ENCODE results near the gene GUCY1A2. TPM values are rescaled to one million over a fixed set of nuclear protein-coding genes. Genes with fewer than 3 reads are reported as not detected.
"Not testable (repeated sequence)": the region's sequence is repeated elsewhere in the genome, so short reads cannot be mapped to it uniquely, and the experiment has no call there.

The GUCY1A2 gene
- total RNA-seq, 5 donors from 2014 or later (not counting 1 experiment from before 2014, with no cell fraction given), result 0.03 to 0.18 (median 0.09) TPM

DNA sequence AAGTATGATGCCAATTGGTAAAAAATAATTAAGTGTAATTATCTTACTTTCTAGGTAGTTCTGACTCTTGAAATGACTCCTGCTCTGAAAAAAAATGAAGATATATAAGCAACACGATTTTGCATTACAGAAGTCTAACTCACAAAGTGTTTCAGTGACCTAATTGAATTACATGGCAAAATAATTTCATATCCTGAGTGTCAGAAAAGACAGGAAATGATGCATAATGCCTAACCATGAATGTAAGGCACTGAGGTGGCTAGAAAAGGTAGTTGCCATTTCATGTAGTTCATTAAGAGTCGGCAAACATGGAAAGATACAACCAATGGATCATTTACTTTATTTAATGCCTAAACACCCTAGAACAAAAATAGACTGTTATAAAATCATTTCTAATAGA is 113.5 kb downstream of the GUCY1A2 start:
- Mint-ChIP-seq H3K4me1 (no peaks in the 10 kb centered on the region), H3K36me3 (no peaks in the 10 kb centered on the region), H3K27me3 (no peaks in the 10 kb centered on the region), H3K9me3 (peaks cover 4 to 13% (median 7%) of the 10 kb centered on the region in 3 donors), H3K27ac (no peak overlapping the region), H3K4me3 (no peak overlapping the region)
- H3K36me3 ChIP-seq (ENCODE audit: control insufficient read depth in 2 of 2, extremely low read depth in 1 of 2, insufficient read depth in 1 of 2, low read length in 1 of 2), result no peaks in the 10 kb centered on the region
- no peaks in the 10 kb centered on the region for H3K9me3 ChIP-seq
- ChIA-PET POLR2A (no interaction called here), CTCF (no interaction called here)
- H3K4me1 ChIP-seq (ENCODE audit: control insufficient read depth in 1 of 2, extremely low read depth in 1 of 2, insufficient read depth in 2 of 2, low read length in 2 of 2), result no peaks in the 10 kb centered on the region
- DNase-seq (no peak), ATAC-seq (replicated peaks in 1 of 4) (no peak)
- no peak overlapping the region for H3K27ac ChIP-seq (ENCODE audit: low read length)
- no CpG with 5 or more reads among the region's 2 CpGs for WGBS (ENCODE audit: insufficient coverage)
- H3K27me3 ChIP-seq (replicated peaks in 1 of 2; ENCODE audit: control insufficient read depth in 2 of 2, extremely low read depth in 1 of 2, insufficient read depth in 2 of 2, low read length in 1 of 2), result no peaks in the 10 kb centered on the region
- no peak overlapping the region for H3K4me3 ChIP-seq (ENCODE audit: control insufficient read depth in 1 of 2, extremely low read depth in 1 of 2, low read length in 1 of 2)

DNA sequence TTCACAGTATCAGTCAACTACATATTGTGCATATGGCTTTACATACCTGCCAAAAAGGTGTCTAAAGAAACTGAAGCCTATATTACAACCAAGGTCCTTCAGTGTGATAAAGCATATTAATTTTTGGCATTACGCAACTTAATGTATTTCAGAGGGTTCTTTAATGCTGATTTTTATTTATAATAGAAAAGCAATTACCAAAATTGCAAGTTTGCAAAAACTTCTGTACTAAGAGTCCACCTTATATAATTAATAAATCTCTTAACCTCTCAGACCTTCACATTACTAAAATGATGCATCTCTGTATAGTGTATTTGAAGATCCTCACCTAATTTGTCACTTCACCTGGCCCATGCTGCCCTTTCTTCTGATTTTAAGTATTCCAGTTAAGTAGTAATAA is 128.6 kb downstream of the GUCY1A2 start:
- no peaks in the 10 kb centered on the region for H3K36me3 ChIP-seq (ENCODE audit: control insufficient read depth in 2 of 2, extremely low read depth in 1 of 2, insufficient read depth in 1 of 2, low read length in 1 of 2)
- no peaks in the 10 kb centered on the region for H3K36me3 Mint-ChIP-seq
- ChIA-PET CTCF (no interaction called here), POLR2A (no interaction called here)
- no peak overlapping the region for H3K4me3 Mint-ChIP-seq
- no peaks in the 10 kb centered on the region for H3K27me3 ChIP-seq (replicated peaks in 1 of 2; ENCODE audit: control insufficient read depth in 2 of 2, extremely low read depth in 1 of 2, insufficient read depth in 2 of 2, low read length in 1 of 2)
- H3K27ac ChIP-seq (ENCODE audit: low read length), result no peak overlapping the region
- H3K27ac Mint-ChIP-seq, result no peak overlapping the region
- no peaks in the 10 kb centered on the region for H3K9me3 ChIP-seq
- no peaks in the 10 kb centered on the region for H3K4me1 ChIP-seq (ENCODE audit: control insufficient read depth in 1 of 2, extremely low read depth in 1 of 2, insufficient read depth in 2 of 2, low read length in 2 of 2)
- no peak for DNase-seq
- H3K4me3 ChIP-seq (ENCODE audit: control insufficient read depth in 1 of 2, extremely low read depth in 1 of 2, low read length in 1 of 2), result no peak overlapping the region
- no CpG with 5 or more reads among the region's 1 CpG for WGBS (ENCODE audit: insufficient coverage)
- H3K4me1 Mint-ChIP-seq, result no peaks in the 10 kb centered on the region
- H3K27me3 Mint-ChIP-seq, result no peaks in the 10 kb centered on the region
- no peak for ATAC-seq (replicated peaks in 1 of 4)
- peaks cover 14 to 28% (median 16%) of the 10 kb centered on the region in 3 donors for H3K9me3 Mint-ChIP-seq

DNA sequence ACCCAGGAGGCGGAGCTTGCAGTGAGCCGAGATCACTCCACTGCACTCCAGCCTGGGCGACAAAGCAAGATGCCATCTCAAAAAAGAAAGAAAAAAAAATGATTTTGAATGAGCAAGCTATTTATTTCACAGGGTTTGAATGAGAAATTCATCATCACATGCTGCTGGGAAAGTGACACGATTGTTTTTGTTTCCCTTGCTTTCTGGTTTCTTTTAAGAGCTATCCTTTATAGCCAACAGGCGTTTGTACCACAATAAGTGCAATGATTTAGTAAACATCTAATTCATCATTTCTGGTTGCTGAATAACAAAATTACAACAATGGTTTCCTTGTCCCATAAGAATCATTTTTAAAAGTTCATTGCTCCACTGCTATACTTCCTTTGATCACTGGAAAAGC is 129.9 kb downstream of the GUCY1A2 start:
- Histone ChIP-seq H3K27me3 (replicated peaks in 1 of 2; ENCODE audit: control insufficient read depth in 2 of 2, extremely low read depth in 1 of 2, insufficient read depth in 2 of 2, low read length in 1 of 2) (no peaks in the 10 kb centered on the region), H3K27ac (ENCODE audit: low read length) (no peak overlapping the region), H3K9me3 (no peaks in the 10 kb centered on the region), H3K4me1 (ENCODE audit: control insufficient read depth in 1 of 2, extremely low read depth in 1 of 2, insufficient read depth in 2 of 2, low read length in 2 of 2) (no peaks in the 10 kb centered on the region), H3K4me3 (ENCODE audit: control insufficient read depth in 1 of 2, extremely low read depth in 1 of 2, low read length in 1 of 2) (no peak overlapping the region), H3K36me3 (ENCODE audit: control insufficient read depth in 2 of 2, extremely low read depth in 1 of 2, insufficient read depth in 1 of 2, low read length in 1 of 2) (no peaks in the 10 kb centered on the region)
- POLR2A ChIA-PET, result no interaction called here
- Mint-ChIP-seq H3K9me3 (peaks cover 14 to 31% (median 17%) of the 10 kb centered on the region in 3 donors), H3K36me3 (no peaks in the 10 kb centered on the region), H3K4me1 (no peaks in the 10 kb centered on the region), H3K4me3 (no peak overlapping the region), H3K27me3 (no peaks in the 10 kb centered on the region), H3K27ac (no peak overlapping the region)
- no peak for ATAC-seq (replicated peaks in 1 of 4)
- CTCF ChIA-PET, result no interaction called here
- no CpG with 5 or more reads among the region's 5 CpGs for WGBS (ENCODE audit: insufficient coverage)
- DNase-seq, result no peak

DNA sequence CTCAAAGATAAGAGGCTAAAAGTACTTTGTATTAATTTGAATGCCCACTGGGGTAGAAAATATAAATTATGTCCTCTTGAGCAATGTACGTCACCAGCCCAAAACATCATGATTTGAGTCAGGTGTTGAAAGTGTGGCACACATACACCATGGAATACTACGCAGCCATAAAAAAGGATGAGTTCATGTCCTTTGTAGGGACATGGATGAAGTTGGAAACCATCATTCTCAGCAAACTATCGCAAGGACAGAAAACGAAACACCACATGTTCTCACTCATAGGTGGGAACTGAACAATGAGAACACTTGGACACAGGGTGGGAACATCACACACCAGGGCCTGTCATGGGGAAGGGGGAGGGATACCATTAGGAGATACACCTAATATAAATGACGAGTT is 134.6 kb downstream of the GUCY1A2 start:
- H3K4me1 ChIP-seq (ENCODE audit: control insufficient read depth in 1 of 2, extremely low read depth in 1 of 2, insufficient read depth in 2 of 2, low read length in 2 of 2); POLR2A ChIA-PET; DNase-seq; H3K36me3 ChIP-seq (ENCODE audit: control insufficient read depth in 2 of 2, extremely low read depth in 1 of 2, insufficient read depth in 1 of 2, low read length in 1 of 2); H3K36me3 Mint-ChIP-seq; H3K4me1 Mint-ChIP-seq; H3K27me3 Mint-ChIP-seq; H3K27ac ChIP-seq (ENCODE audit: low read length); H3K27ac Mint-ChIP-seq; H3K4me3 ChIP-seq (ENCODE audit: control insufficient read depth in 1 of 2, extremely low read depth in 1 of 2, low read length in 1 of 2); H3K27me3 ChIP-seq (replicated peaks in 1 of 2; ENCODE audit: control insufficient read depth in 2 of 2, extremely low read depth in 1 of 2, insufficient read depth in 2 of 2, low read length in 1 of 2); CTCF ChIA-PET; H3K4me3 Mint-ChIP-seq; H3K9me3 ChIP-seq; ATAC-seq (replicated peaks in 1 of 4): not testable (repeated sequence)
- peaks cover 14 to 24% (median 17%) of the 10 kb centered on the region in 3 donors for H3K9me3 Mint-ChIP-seq
- WGBS (ENCODE audit: insufficient coverage), result no CpG with 5 or more reads among the region's 5 CpGs

DNA sequence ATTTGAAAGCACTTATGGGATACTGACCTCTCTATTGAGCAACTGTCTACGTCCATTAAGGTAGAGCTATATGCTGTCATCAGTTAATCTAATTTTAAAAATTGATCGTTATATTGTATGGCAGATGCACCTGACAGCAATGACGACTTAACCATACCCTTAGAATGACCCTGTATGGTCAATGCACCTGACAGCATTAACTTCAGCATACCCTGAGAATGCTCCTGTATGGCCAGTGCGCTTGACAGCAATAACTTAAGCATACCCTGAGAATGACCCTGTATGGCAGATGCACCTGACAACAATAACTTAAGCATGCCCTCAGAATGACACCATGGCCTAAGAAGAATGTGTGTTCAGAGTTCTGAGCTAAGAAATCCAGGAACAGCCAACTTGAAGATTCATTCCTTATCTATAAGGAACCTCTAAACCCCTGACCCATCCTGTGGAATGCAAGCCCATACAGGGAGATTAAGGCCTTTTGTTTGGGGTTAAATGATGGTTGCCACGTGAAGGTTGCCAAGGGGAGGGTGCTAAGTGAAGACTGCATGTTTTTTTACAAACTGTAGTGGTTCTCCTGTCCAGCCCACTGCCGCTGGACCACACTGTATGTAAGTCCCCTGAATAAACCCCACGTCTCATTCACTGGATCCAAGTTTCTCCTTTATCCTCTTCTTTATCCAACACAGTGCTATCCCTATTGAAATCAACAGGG is 138.3 kb downstream of the GUCY1A2 start:
- H3K4me3 ChIP-seq (ENCODE audit: control insufficient read depth in 1 of 2, extremely low read depth in 1 of 2, low read length in 1 of 2), result no peak overlapping the region
- POLR2A ChIA-PET, result interaction anchor here in 1 of 2 donors (0.6 kb wide), 1 partner anchor 66 kb away, joined by 3 read pairs; no protein-coding TSS in a partner anchor
- WGBS (ENCODE audit: insufficient coverage), result 80% methylated on average over 1 of the region's 7 CpGs
- H3K9me3 ChIP-seq, result no peaks in the 10 kb centered on the region
- H3K36me3 Mint-ChIP-seq, result no peaks in the 10 kb centered on the region
- H3K4me1 ChIP-seq (ENCODE audit: control insufficient read depth in 1 of 2, extremely low read depth in 1 of 2, insufficient read depth in 2 of 2, low read length in 2 of 2), result no peaks in the 10 kb centered on the region
- no peaks in the 10 kb centered on the region for H3K27me3 ChIP-seq (replicated peaks in 1 of 2; ENCODE audit: control insufficient read depth in 2 of 2, extremely low read depth in 1 of 2, insufficient read depth in 2 of 2, low read length in 1 of 2)
- no peak overlapping the region for H3K4me3 Mint-ChIP-seq
- no peak for DNase-seq
- CTCF ChIA-PET, result no interaction called here
- H3K27ac ChIP-seq (ENCODE audit: low read length), result no peak overlapping the region
- no peak for ATAC-seq (replicated peaks in 1 of 4)
- no peaks in the 10 kb centered on the region for H3K36me3 ChIP-seq (ENCODE audit: control insufficient read depth in 2 of 2, extremely low read depth in 1 of 2, insufficient read depth in 1 of 2, low read length in 1 of 2)
- H3K9me3 Mint-ChIP-seq, result peaks cover 17 to 26% (median 19%) of the 10 kb centered on the region in 3 donors
- H3K27me3 Mint-ChIP-seq, result no peaks in the 10 kb centered on the region
- no peak overlapping the region for H3K27ac Mint-ChIP-seq
- H3K4me1 Mint-ChIP-seq, result no peaks in the 10 kb centered on the region

DNA sequence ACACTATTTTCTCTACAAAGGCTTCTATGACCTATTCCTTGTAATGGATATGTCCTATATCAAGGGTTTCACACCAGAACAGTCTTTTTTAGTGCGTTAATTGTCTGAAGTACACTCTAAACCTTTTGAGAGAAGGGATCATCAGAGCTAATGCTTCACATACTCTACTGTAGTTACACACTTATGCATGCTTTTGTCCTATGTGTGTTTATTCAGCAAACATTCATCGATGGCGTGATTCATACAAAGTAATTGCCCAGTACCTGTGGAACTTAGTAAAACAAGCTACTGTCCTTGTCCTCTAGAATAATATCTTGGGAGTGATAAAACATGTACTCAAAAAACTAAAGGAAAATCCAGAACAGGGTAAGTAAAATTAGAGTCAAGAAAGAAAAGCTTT is 139.2 kb downstream of the GUCY1A2 start:
- H3K36me3 Mint-ChIP-seq, result no peaks in the 10 kb centered on the region
- DNase-seq (no peak), ATAC-seq (replicated peaks in 1 of 4) (no peak)
- H3K4me3 Mint-ChIP-seq, result no peak overlapping the region
- H3K9me3 Mint-ChIP-seq, result peaks cover 13 to 21% (median 19%) of the 10 kb centered on the region in 3 donors
- ChIA-PET CTCF (no interaction called here), POLR2A (no interaction called here)
- H3K4me1 Mint-ChIP-seq, result no peaks in the 10 kb centered on the region
- no peaks in the 10 kb centered on the region for H3K4me1 ChIP-seq (ENCODE audit: control insufficient read depth in 1 of 2, extremely low read depth in 1 of 2, insufficient read depth in 2 of 2, low read length in 2 of 2)
- no peaks in the 10 kb centered on the region for H3K9me3 ChIP-seq
- no peak overlapping the region for H3K27ac Mint-ChIP-seq
- H3K27me3 ChIP-seq (replicated peaks in 1 of 2; ENCODE audit: control insufficient read depth in 2 of 2, extremely low read depth in 1 of 2, insufficient read depth in 2 of 2, low read length in 1 of 2), result no peaks in the 10 kb centered on the region
- no peak overlapping the region for H3K4me3 ChIP-seq (ENCODE audit: control insufficient read depth in 1 of 2, extremely low read depth in 1 of 2, low read length in 1 of 2)
- no peaks in the 10 kb centered on the region for H3K36me3 ChIP-seq (ENCODE audit: control insufficient read depth in 2 of 2, extremely low read depth in 1 of 2, insufficient read depth in 1 of 2, low read length in 1 of 2)
- no peak overlapping the region for H3K27ac ChIP-seq (ENCODE audit: low read length)
- no peaks in the 10 kb centered on the region for H3K27me3 Mint-ChIP-seq
- WGBS (ENCODE audit: insufficient coverage), result no CpG with 5 or more reads among the region's 3 CpGs

DNA sequence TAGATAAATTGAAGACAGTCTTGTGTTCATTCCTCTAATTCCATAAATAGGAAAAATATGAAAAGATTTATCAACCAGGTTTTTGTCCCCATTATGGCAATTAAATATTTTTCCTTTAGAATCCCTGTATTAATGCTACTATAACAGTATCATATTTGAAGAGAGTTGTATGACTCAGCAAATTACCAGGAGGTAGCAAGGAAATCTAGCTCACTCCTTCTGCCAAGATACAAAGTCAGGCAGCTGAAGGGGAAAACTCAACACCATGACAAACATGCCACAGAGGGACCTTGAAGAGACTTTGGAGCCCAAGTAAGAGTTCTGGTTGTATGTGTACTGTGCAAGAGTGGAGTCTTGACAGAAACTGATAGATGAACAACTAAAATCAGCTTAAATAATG is 143.3 kb downstream of the GUCY1A2 start:
- ATAC-seq (replicated peaks in 1 of 4), result no peak
- no peaks in the 10 kb centered on the region for H3K27me3 Mint-ChIP-seq

More for the DNA sequence above, 143.3 kb downstream of the GUCY1A2 start:
- H3K36me3 Mint-ChIP-seq, result no peaks in the 10 kb centered on the region
- Histone ChIP-seq H3K9me3 (no peaks in the 10 kb centered on the region), H3K27ac (ENCODE audit: low read length) (no peak overlapping the region), H3K27me3 (replicated peaks in 1 of 2; ENCODE audit: control insufficient read depth in 2 of 2, extremely low read depth in 1 of 2, insufficient read depth in 2 of 2, low read length in 1 of 2) (no peaks in the 10 kb centered on the region), H3K4me3 (ENCODE audit: control insufficient read depth in 1 of 2, extremely low read depth in 1 of 2, low read length in 1 of 2) (no peak overlapping the region), H3K4me1 (ENCODE audit: control insufficient read depth in 1 of 2, extremely low read depth in 1 of 2, insufficient read depth in 2 of 2, low read length in 2 of 2) (no peaks in the 10 kb centered on the region), H3K36me3 (ENCODE audit: control insufficient read depth in 2 of 2, extremely low read depth in 1 of 2, insufficient read depth in 1 of 2, low read length in 1 of 2) (no peaks in the 10 kb centered on the region)
- ChIA-PET CTCF (no interaction called here), POLR2A (no interaction called here)
- no peak overlapping the region for H3K4me3 Mint-ChIP-seq
- no peak overlapping the region for H3K27ac Mint-ChIP-seq
- peaks cover 10 to 23% (median 21%) of the 10 kb centered on the region in 3 donors for H3K9me3 Mint-ChIP-seq
- no peaks in the 10 kb centered on the region for H3K4me1 Mint-ChIP-seq
- no peak for DNase-seq
